ENCODE results near the gene ADCY10. TPM values are rescaled to one million over a fixed set of nuclear protein-coding genes. Genes with fewer than 3 reads are reported as not detected.

ADCY10 gene
- total RNA-seq, 1 donor from 2014 or later = 0.27 TPM

DNA sequence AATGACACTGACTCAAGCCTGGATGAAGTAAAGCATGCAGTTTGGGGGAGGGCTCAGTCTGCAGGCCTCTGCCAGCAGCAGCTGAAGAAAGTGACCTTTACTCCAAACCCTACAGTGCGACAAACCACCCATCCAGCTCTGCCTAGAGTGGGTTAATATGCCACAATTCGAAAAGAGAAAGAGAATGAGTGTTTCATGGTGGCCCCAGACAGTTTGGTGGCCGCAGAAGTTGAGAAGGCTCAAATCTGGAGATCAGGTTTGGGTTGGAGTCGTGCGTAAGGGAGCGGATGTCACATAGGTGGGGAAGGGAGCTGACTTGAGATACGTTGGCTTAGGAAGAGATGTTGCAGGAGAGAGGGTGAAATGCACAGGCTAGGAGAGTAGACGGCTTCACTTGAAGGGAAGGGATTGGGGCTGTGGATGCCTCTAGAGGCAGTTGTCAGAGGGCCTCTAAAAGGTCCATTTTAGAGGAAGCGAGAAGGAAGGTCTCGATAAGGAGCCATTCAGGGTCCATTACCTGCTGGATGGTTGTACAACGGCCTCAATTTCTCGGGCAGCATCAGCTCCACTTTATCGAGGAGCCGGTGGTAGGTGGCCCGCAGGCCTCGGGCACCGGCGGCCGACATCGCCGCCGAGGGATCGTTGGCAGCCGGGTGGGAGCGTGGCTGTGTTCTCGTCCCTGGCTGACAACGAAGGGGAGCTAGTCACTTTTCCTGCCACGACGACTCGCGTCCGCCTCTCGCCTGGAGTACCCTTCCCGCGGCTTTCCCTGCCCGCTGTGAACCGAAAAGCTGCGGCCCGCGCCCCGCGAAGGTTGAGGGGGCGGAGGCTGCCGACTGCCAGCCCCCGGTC, 21.5 kb upstream of the ADCY10 start:
- Histone ChIP-seq H2AFZ (ENCODE audit: low read depth, low read length) (peak overlapping the region; percentile 87), H3K27me3 (ENCODE audit: insufficient read depth, low read length) (no peaks in the 10 kb centered on the region), H4K20me1 (ENCODE audit: insufficient read depth, low read length) (peaks cover 18% of the 10 kb centered on the region), H3K4me3 (ENCODE audit: insufficient read depth, low read depth, low read length) (peak overlapping the region; percentile 84), H3K9ac (ENCODE audit: low read length) (peak overlapping the region; percentile 99), H3K79me2 (ENCODE audit: insufficient read depth, low read length) (peaks cover 76% of the 10 kb centered on the region), H3K36me3 (ENCODE audit: insufficient read depth, low read length) (no peaks in the 10 kb centered on the region), H3K4me1 (ENCODE audit: insufficient read depth, low read length) (peaks cover 8% of the 10 kb centered on the region), H3K4me2 (ENCODE audit: low read length) (peak overlapping the region; percentile 99), H3K9me3 (ENCODE audit: insufficient read depth, low read depth, low read length) (no peaks in the 10 kb centered on the region), H3K27ac (ENCODE audit: low read depth, low read length) (peak overlapping the region; percentile 84)
- H3K9me3 Mint-ChIP-seq (ENCODE audit: unreplicated experiment) = no peaks in the 10 kb centered on the region
- FAIRE-seq (no peak), DNase-seq (ENCODE audit: low read depth) (peak; percentile 41)
- H3K27me3 Mint-ChIP-seq (ENCODE audit: low read depth, unreplicated experiment) = no peaks in the 10 kb centered on the region
- TF ChIP-seq, protein P1, sequence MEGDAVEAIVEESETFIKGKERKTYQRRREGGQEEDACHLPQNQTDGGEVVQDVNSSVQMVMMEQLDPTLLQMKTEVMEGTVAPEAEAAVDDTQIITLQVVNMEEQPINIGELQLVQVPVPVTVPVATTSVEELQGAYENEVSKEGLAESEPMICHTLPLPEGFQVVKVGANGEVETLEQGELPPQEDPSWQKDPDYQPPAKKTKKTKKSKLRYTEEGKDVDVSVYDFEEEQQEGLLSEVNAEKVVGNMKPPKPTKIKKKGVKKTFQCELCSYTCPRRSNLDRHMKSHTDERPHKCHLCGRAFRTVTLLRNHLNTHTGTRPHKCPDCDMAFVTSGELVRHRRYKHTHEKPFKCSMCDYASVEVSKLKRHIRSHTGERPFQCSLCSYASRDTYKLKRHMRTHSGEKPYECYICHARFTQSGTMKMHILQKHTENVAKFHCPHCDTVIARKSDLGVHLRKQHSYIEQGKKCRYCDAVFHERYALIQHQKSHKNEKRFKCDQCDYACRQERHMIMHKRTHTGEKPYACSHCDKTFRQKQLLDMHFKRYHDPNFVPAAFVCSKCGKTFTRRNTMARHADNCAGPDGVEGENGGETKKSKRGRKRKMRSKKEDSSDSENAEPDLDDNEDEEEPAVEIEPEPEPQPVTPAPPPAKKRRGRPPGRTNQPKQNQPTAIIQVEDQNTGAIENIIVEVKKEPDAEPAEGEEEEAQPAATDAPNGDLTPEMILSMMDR (IDR thresholded peaks at IDR 0.05; ENCODE audit: insufficient read depth, low read depth, low read length) = no peak
- TF ChIP-seq EZH2 (IDR thresholded peaks at IDR 0.05; ENCODE audit: insufficient read depth, low read length) = no peak
- H3K4me3 Mint-ChIP-seq (ENCODE audit: unreplicated experiment) = peak overlapping the region; percentile 96
- H3K36me3 Mint-ChIP-seq (ENCODE audit: low read depth, unreplicated experiment) = no peaks in the 10 kb centered on the region
- peak overlapping the region; percentile 89 for H3K27ac Mint-ChIP-seq (ENCODE audit: unreplicated experiment)
- H3K4me1 Mint-ChIP-seq (ENCODE audit: low read depth, unreplicated experiment) = peaks cover 9% of the 10 kb centered on the region

DNA sequence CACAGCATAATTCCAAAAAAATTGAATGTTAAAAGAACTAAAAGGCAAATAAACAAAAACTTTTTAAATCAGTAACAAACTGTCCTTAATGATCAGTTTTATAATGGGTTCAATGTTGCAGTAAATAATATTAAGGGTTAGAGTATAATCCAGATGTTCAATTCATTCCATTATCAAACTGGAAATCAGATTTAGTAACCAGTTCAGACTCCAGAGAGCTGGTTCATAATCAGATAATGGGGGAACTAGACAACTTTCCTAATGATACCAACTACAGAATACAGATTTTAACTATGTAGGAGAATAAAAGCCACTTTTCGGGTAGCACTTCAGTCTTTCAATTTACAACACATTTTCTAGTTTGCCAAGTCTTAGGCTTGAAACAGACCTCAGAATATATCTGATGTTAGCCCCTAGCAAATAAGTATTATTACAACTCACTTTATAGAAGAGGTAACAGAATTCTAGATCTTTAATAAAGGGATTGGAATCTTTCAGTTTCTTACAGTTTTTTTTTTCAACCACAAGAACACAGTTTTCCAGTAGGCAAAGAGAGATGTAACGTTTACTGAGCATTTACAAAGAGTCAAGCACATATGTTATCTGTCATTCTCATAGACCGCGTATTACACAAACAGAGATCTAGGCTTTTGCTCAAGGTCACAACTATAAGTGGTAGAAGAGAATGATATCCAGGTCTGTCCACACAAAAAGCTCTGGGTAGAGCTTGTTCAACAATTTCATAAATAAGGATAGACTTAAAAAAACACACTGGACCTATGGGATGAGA, 20.7 kb upstream of the ADCY10 start:
- peak overlapping the region; percentile 99 for H3K9ac ChIP-seq (ENCODE audit: low read length)
- H3K27ac Mint-ChIP-seq (ENCODE audit: unreplicated experiment) = peak overlapping the region; percentile 89
- H3K4me2 ChIP-seq (ENCODE audit: low read length) = peak overlapping the region; percentile 99
- TF ChIP-seq, protein P1 (IDR thresholded peaks at IDR 0.05; ENCODE audit: insufficient read depth, low read depth, low read length) = no peak
- TF ChIP-seq EZH2 (IDR thresholded peaks at IDR 0.05; ENCODE audit: insufficient read depth, low read length) = no peak
- H3K27me3 Mint-ChIP-seq (ENCODE audit: low read depth, unreplicated experiment) = no peaks in the 10 kb centered on the region
- H4K20me1 ChIP-seq (ENCODE audit: insufficient read depth, low read length) = peaks cover 12% of the 10 kb centered on the region
- H3K36me3 Mint-ChIP-seq (ENCODE audit: low read depth, unreplicated experiment) = no peaks in the 10 kb centered on the region
- H3K27me3 ChIP-seq (ENCODE audit: insufficient read depth, low read length) = no peaks in the 10 kb centered on the region
- H3K4me3 Mint-ChIP-seq (ENCODE audit: unreplicated experiment) = peak overlapping the region; percentile 96
- no peaks in the 10 kb centered on the region for H3K9me3 ChIP-seq (ENCODE audit: insufficient read depth, low read depth, low read length)
- no peaks in the 10 kb centered on the region for H3K9me3 Mint-ChIP-seq (ENCODE audit: unreplicated experiment)
- FAIRE-seq (no peak), DNase-seq (ENCODE audit: low read depth) (no peak)
- H3K4me3 ChIP-seq (ENCODE audit: insufficient read depth, low read depth, low read length) = peak overlapping the region; percentile 84
- peaks cover 9% of the 10 kb centered on the region for H3K4me1 Mint-ChIP-seq (ENCODE audit: low read depth, unreplicated experiment)
- H3K36me3 ChIP-seq (ENCODE audit: insufficient read depth, low read length) = no peaks in the 10 kb centered on the region
- peak overlapping the region; percentile 84 for H3K27ac ChIP-seq (ENCODE audit: low read depth, low read length)
- peaks cover 74% of the 10 kb centered on the region for H3K79me2 ChIP-seq (ENCODE audit: insufficient read depth, low read length)
- H2AFZ ChIP-seq (ENCODE audit: low read depth, low read length) = peak overlapping the region; percentile 87
- peaks cover 8% of the 10 kb centered on the region for H3K4me1 ChIP-seq (ENCODE audit: insufficient read depth, low read length)
